ENCODE data around the gene UBE2K. TPM values are rescaled to one million over a fixed set of nuclear protein-coding genes. Genes with fewer than 3 reads are reported as not detected.

Gene UBE2K
- total RNA-seq, 1 experiment from 2014 or later: 77.7 TPM

DNA sequence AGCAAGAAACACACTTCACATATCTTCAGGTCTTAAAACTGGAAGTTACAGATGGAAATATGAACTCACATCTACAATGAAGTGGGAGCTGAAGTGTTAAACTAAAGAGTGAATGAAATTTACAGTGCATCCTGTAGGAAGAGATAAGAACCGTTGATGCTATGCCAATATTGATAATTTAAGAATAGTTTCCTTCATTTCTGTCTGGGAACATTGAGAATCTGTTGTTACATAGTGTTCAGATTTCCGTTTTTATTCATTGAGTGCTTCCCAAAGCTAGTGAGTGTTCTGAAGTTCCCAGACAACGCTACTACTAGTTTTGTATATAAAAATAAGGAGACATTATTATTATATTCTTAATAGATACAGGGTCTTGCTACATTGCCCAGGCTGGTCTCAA lies 52.3 kb downstream of the UBE2K start:
- DNase-seq: no peak
- H3K4me1 Mint-ChIP-seq (ENCODE audit: low read depth, unreplicated experiment): no peaks in the 10 kb centered on the region
- no peaks in the 10 kb centered on the region for H3K9me3 Mint-ChIP-seq (ENCODE audit: low read depth, unreplicated experiment)
- H3K4me3 Mint-ChIP-seq (ENCODE audit: low read depth, unreplicated experiment): no peak overlapping the region
- peaks cover 8% of the 10 kb centered on the region for H3K36me3 Mint-ChIP-seq (ENCODE audit: insufficient read depth, unreplicated experiment)
- no peak overlapping the region for H3K27ac Mint-ChIP-seq (ENCODE audit: unreplicated experiment)
- TF ChIP-seq, protein P1, sequence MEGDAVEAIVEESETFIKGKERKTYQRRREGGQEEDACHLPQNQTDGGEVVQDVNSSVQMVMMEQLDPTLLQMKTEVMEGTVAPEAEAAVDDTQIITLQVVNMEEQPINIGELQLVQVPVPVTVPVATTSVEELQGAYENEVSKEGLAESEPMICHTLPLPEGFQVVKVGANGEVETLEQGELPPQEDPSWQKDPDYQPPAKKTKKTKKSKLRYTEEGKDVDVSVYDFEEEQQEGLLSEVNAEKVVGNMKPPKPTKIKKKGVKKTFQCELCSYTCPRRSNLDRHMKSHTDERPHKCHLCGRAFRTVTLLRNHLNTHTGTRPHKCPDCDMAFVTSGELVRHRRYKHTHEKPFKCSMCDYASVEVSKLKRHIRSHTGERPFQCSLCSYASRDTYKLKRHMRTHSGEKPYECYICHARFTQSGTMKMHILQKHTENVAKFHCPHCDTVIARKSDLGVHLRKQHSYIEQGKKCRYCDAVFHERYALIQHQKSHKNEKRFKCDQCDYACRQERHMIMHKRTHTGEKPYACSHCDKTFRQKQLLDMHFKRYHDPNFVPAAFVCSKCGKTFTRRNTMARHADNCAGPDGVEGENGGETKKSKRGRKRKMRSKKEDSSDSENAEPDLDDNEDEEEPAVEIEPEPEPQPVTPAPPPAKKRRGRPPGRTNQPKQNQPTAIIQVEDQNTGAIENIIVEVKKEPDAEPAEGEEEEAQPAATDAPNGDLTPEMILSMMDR (IDR thresholded peaks at IDR 0.05; ENCODE audit: unreplicated experiment): no peak
- H3K27me3 Mint-ChIP-seq (ENCODE audit: unreplicated experiment): no peaks in the 10 kb centered on the region
- intact Hi-C loops (cut with micrococcal nuclease; ENCODE audit: unreplicated experiment): no loop called here
- BruUV-seq (replicated peaks): no TSS peak
- CTCF ChIA-PET: no interaction called here

GRCh38 chr4:39754309-39754708 lies 56.4 kb downstream of the UBE2K start:
- no peak for DNase-seq
- Mint-ChIP-seq H3K27ac (ENCODE audit: unreplicated experiment) (no peak overlapping the region), H3K36me3 (ENCODE audit: insufficient read depth, unreplicated experiment) (no peaks in the 10 kb centered on the region), H3K4me3 (ENCODE audit: low read depth, unreplicated experiment) (no peak overlapping the region), H3K9me3 (ENCODE audit: low read depth, unreplicated experiment) (no peaks in the 10 kb centered on the region), H3K27me3 (ENCODE audit: unreplicated experiment) (no peaks in the 10 kb centered on the region), H3K4me1 (ENCODE audit: low read depth, unreplicated experiment) (no peaks in the 10 kb centered on the region)
- CTCF ChIA-PET: no interaction called here
- no TSS peak for BruUV-seq (replicated peaks)
- intact Hi-C loops (cut with micrococcal nuclease; ENCODE audit: unreplicated experiment): no loop called here
- TF ChIP-seq, protein P1 (IDR thresholded peaks at IDR 0.05; ENCODE audit: unreplicated experiment): no peak

- CTCF ChIA-PET: interaction anchor here (0.7 kb wide), 1 partner anchor 1119 kb away, joined by 4 read pairs; no protein-coding TSS in a partner anchor
- BruUV-seq (replicated peaks): no TSS peak
Measured at GRCh38 chr4:39756159-39756558, 58.2 kb downstream of the UBE2K start.

GRCh38 chr4:39758176-39758575 lies 60.2 kb downstream of the UBE2K start:
- TF ChIP-seq, protein P1 (IDR thresholded peaks at IDR 0.05; ENCODE audit: unreplicated experiment): no peak
- no peaks in the 10 kb centered on the region for H3K4me1 Mint-ChIP-seq (ENCODE audit: low read depth, unreplicated experiment)
- no TSS peak for BruUV-seq (replicated peaks)
- no peak for DNase-seq
- H3K36me3 Mint-ChIP-seq (ENCODE audit: insufficient read depth, unreplicated experiment): peaks cover 7% of the 10 kb centered on the region
- CTCF ChIA-PET: no interaction called here
- no peaks in the 10 kb centered on the region for H3K27me3 Mint-ChIP-seq (ENCODE audit: unreplicated experiment)
- H3K4me3 Mint-ChIP-seq (ENCODE audit: low read depth, unreplicated experiment): no peak overlapping the region
- intact Hi-C loops (cut with micrococcal nuclease; ENCODE audit: unreplicated experiment): no loop called here
- H3K9me3 Mint-ChIP-seq (ENCODE audit: low read depth, unreplicated experiment): no peaks in the 10 kb centered on the region
- no peak overlapping the region for H3K27ac Mint-ChIP-seq (ENCODE audit: unreplicated experiment)

More at GRCh38 chr4:39756159-39756558, 58.2 kb downstream of the UBE2K start:
- no peak overlapping the region for H3K4me3 Mint-ChIP-seq (ENCODE audit: low read depth, unreplicated experiment)
- TF ChIP-seq, protein P1 (IDR thresholded peaks at IDR 0.05; ENCODE audit: unreplicated experiment): no peak
- intact Hi-C loops (cut with micrococcal nuclease; ENCODE audit: unreplicated experiment): no loop called here
- no peak overlapping the region for H3K27ac Mint-ChIP-seq (ENCODE audit: unreplicated experiment)
- no peaks in the 10 kb centered on the region for H3K4me1 Mint-ChIP-seq (ENCODE audit: low read depth, unreplicated experiment)
- no peak for DNase-seq
- H3K9me3 Mint-ChIP-seq (ENCODE audit: low read depth, unreplicated experiment): no peaks in the 10 kb centered on the region
- no peaks in the 10 kb centered on the region for H3K36me3 Mint-ChIP-seq (ENCODE audit: insufficient read depth, unreplicated experiment)
- no peaks in the 10 kb centered on the region for H3K27me3 Mint-ChIP-seq (ENCODE audit: unreplicated experiment)
